Activated naive CD4-positive, alpha-beta T cell treated with anti-CD3 and anti-CD28 coated beads, Interleukin-2, amount 50 U/mL, for 72 hours (primary cell): ENCODE data around the gene CDH1. TPM values are rescaled to one million over a fixed set of nuclear protein-coding genes. Genes with fewer than 3 reads are reported as not detected.
"Not testable (repeated sequence)": the region's sequence is repeated elsewhere in the genome, so short reads cannot be mapped to it uniquely, and the experiment has no call there.

Experiments used
- ATAC-seq, 2 donors: fragments of 150-1000 bp; cut with Tn5 transposase; 2 replicates each; pipeline ENCODE4 v1.10.0; 2021; ENCODE audit warnings: mild to moderate bottlenecking in 2 of 2, moderate library complexity in 2 of 2
- DNase-seq, 2 donors: peaks; one replicate each; pipeline ENCODE4 v3.0.0; 2021 to 2022; ENCODE audit warnings: low spot score in 2 of 2
- H3K27ac Mint-ChIP-seq, 2 donors: one replicate each; pipeline ENCODE4 v1.8.0; 2022; ENCODE audit warnings: mild to moderate bottlenecking in 2 of 2, mixed read lengths in 2 of 2
- H3K36me3 Mint-ChIP-seq, 2 donors: one replicate each; pipeline ENCODE4 v1.8.0; 2022; ENCODE audit warnings: mixed read lengths in 2 of 2
- H3K9me3 Mint-ChIP-seq, 2 donors: one replicate each; pipeline ENCODE4 v1.8.0; 2022; ENCODE audit warnings: mixed read lengths in 2 of 2
- total RNA-seq, 2 donors: library from RNA; stranded (reverse); gene quantifications; one replicate each; pipeline ENCODE4 v1.2.3, GENCODE V29; 2022

The CDH1 gene
- total RNA-seq, result 10 to 100 TPM in 1 of 2 donors, 1 to 10 TPM in 1; 1.1 to 14.9 TPM

- ATAC-seq (peak; percentile 51 to 61), DNase-seq (peak in 1 of 2 donors; percentile 48)
- Mint-ChIP-seq H3K9me3 (no peaks in the 10 kb centered on the region), H3K36me3 (peaks cover 0 to 5% of the 10 kb centered on the region in 2 donors), H3K27ac (peak within 1 kb of the TSS in 1 of 2 donors; percentile 89)
Observed at GRCh38 chr16:68737046-68737729, at the start of gene CDH1. Gene CDH1, plus strand, starts transcription at chr16:68737292. Its CDS starts 124 bp downstream, at chr16:68737416.

- no peak overlapping the region for H3K27ac Mint-ChIP-seq
- DNase-seq (no peak), ATAC-seq (no peak)
- H3K9me3 Mint-ChIP-seq, result no peaks in the 10 kb centered on the region
- H3K36me3 Mint-ChIP-seq, result no peaks in the 10 kb centered on the region
Observed at GRCh38 chr16:68689921-68690320, 47.2 kb upstream of the CDH1 start.

GRCh38 chr16:68695575-68695974 lies 41.5 kb upstream of the CDH1 start:
- H3K9me3 Mint-ChIP-seq, result no peaks in the 10 kb centered on the region
- H3K27ac Mint-ChIP-seq, result no peak overlapping the region
- DNase-seq, result no peak
- ATAC-seq, result no peak
- H3K36me3 Mint-ChIP-seq, result no peaks in the 10 kb centered on the region

DNA sequence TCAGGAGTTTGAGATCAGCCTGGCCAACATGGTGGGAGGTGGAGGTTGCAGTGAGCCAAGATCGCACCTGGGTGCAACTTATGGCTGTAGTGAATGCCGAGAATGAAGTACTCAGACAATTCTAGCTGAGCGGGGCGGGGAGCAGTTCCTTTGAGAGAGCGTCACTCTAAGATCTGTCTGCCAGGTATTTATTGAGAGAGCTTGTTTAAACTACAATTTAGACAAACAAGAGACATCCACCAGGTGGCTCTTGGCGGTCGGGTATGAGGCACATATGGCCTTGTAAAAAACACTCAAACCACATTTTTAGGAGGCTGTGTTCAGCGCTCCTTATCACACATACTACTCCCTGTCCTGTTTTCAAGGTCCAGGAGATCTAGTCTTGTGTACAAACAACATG lies 40.6 kb upstream of the CDH1 start:
- Mint-ChIP-seq H3K9me3 (no peaks in the 10 kb centered on the region), H3K36me3 (no peaks in the 10 kb centered on the region), H3K27ac (no peak overlapping the region)
- no peak for ATAC-seq
- no peak for DNase-seq

DNA sequence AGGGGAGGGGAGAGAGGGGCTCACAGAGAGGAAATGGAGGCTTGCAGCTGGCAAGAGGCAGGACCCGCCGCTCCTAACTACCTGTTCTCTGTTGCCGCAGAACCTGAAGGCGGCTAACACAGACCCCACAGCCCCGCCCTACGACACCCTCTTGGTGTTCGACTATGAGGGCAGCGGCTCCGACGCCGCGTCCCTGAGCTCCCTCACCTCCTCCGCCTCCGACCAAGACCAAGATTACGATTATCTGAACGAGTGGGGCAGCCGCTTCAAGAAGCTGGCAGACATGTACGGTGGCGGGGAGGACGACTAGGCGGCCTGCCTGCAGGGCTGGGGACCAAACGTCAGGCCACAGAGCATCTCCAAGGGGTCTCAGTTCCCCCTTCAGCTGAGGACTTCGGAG lies 39.0 kb upstream of the CDH1 start:
- Mint-ChIP-seq H3K9me3 (no peaks in the 10 kb centered on the region), H3K36me3 (no peaks in the 10 kb centered on the region), H3K27ac (no peak overlapping the region)
- DNase-seq (no peak), ATAC-seq (no peak)

GRCh38 chr16:68700120-68700519 lies 37.0 kb upstream of the CDH1 start:
- Mint-ChIP-seq H3K9me3 (no peaks in the 10 kb centered on the region), H3K27ac (no peak overlapping the region), H3K36me3 (no peaks in the 10 kb centered on the region)
- no peak for ATAC-seq
- DNase-seq, result no peak

GRCh38 chr16:68700831-68701230 lies 36.3 kb upstream of the CDH1 start:
- Mint-ChIP-seq H3K36me3 (no peaks in the 10 kb centered on the region), H3K9me3 (no peaks in the 10 kb centered on the region), H3K27ac (no peak overlapping the region)
- DNase-seq, result no peak
- ATAC-seq, result no peak

- Mint-ChIP-seq H3K36me3 (no peaks in the 10 kb centered on the region), H3K27ac (peak overlapping the region in 1 of 2 donors; percentile 12), H3K9me3 (no peaks in the 10 kb centered on the region)
- DNase-seq (peak; percentile 69 to 73), ATAC-seq (peak; percentile 88 to 89)
Observed at GRCh38 chr16:68704232-68704867, 32.7 kb upstream of the CDH1 start.

GRCh38 chr16:68707340-68708152 lies 29.5 kb upstream of the CDH1 start:
- Mint-ChIP-seq H3K27ac (peak overlapping the region in 1 of 2 donors; percentile 71), H3K36me3 (no peaks in the 10 kb centered on the region), H3K9me3 (no peaks in the 10 kb centered on the region)
- DNase-seq (no peak), ATAC-seq (no peak)

- Mint-ChIP-seq H3K36me3 (no peaks in the 10 kb centered on the region), H3K9me3 (no peaks in the 10 kb centered on the region), H3K27ac (peak overlapping the region; percentile 4 to 44)
- ATAC-seq (no peak), DNase-seq (no peak)
Observed at GRCh38 chr16:68710211-68710610, 26.9 kb upstream of the CDH1 start.

GRCh38 chr16:68711421-68712139 lies 25.5 kb upstream of the CDH1 start:
- ATAC-seq (peak; percentile 91 to 96), DNase-seq (peak in 1 of 2 donors; percentile 12)
- H3K36me3 Mint-ChIP-seq, result no peaks in the 10 kb centered on the region
- H3K27ac Mint-ChIP-seq, result no peak overlapping the region
- H3K9me3 Mint-ChIP-seq, result no peaks in the 10 kb centered on the region

GRCh38 chr16:68713361-68713760 lies 23.7 kb upstream of the CDH1 start:
- ATAC-seq (no peak), DNase-seq (no peak)
- Mint-ChIP-seq H3K27ac (no peak overlapping the region), H3K9me3 (no peaks in the 10 kb centered on the region), H3K36me3 (no peaks in the 10 kb centered on the region)

DNA sequence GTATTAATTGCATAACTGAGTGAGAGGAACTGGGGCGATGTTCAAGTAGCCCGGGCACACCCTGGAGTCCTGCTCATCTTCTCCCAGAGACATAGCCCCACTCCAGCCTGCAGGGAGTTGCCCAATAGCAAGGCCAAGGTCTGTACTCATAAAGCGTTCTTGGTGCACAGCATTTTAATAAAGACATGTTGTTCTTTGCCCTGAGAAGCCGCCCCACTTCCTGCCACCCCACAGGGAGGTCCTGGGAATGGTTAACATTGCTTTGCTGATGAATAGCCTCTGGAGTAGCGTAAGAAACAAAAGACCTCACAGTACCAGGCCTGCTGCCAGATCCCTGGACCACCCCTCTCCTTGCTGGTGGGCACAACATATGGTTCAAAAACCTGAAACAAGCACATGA lies 21.6 kb upstream of the CDH1 start:
- H3K9me3 Mint-ChIP-seq, result peaks cover 0 to 4% of the 10 kb centered on the region in 2 donors
- H3K27ac Mint-ChIP-seq, result peak overlapping the region; percentile 41 to 55
- ATAC-seq, result no peak
- no peak for DNase-seq
- H3K36me3 Mint-ChIP-seq, result no peaks in the 10 kb centered on the region

- DNase-seq, H3K27ac Mint-ChIP-seq, H3K9me3 Mint-ChIP-seq, H3K36me3 Mint-ChIP-seq, ATAC-seq: not testable (repeated sequence)
Observed at GRCh38 chr16:68716516-68716915, 20.6 kb upstream of the CDH1 start.

GRCh38 chr16:68717684-68718083 lies 19.4 kb upstream of the CDH1 start:
- DNase-seq (no peak), ATAC-seq (no peak)
- Mint-ChIP-seq H3K36me3 (no peaks in the 10 kb centered on the region), H3K27ac (no peak overlapping the region), H3K9me3 (peaks cover 0 to 4% of the 10 kb centered on the region in 2 donors)

GRCh38 chr16:68718590-68718989 lies 18.5 kb upstream of the CDH1 start:
- Mint-ChIP-seq H3K27ac (no peak overlapping the region), H3K9me3 (peaks cover 0 to 4% of the 10 kb centered on the region in 2 donors), H3K36me3 (no peaks in the 10 kb centered on the region)
- DNase-seq (no peak), ATAC-seq (no peak)
